ENCODE data around the gene RPH3AL.

RPH3AL gene

DNA sequence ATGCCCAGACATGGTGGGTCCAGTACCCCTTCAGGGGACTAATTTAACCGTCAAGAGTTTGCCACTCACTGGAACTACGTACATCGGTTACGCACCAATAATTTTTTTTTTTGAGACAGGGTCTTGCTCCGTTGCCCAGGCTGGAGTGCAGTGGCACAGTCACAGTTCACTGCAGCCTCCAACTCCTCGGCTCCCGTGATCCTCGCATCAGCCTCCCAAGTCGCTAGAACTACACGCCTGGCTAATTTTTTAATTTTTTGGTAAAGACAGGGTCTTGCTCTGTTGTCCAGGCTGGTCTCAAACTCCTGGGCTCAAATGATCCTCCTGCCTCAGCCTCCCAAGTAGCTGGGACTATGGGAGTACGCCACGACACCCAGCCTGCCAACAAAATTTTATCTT is 15.6 kb downstream of the RPH3AL start:
- TF ChIP-seq, protein P1, sequence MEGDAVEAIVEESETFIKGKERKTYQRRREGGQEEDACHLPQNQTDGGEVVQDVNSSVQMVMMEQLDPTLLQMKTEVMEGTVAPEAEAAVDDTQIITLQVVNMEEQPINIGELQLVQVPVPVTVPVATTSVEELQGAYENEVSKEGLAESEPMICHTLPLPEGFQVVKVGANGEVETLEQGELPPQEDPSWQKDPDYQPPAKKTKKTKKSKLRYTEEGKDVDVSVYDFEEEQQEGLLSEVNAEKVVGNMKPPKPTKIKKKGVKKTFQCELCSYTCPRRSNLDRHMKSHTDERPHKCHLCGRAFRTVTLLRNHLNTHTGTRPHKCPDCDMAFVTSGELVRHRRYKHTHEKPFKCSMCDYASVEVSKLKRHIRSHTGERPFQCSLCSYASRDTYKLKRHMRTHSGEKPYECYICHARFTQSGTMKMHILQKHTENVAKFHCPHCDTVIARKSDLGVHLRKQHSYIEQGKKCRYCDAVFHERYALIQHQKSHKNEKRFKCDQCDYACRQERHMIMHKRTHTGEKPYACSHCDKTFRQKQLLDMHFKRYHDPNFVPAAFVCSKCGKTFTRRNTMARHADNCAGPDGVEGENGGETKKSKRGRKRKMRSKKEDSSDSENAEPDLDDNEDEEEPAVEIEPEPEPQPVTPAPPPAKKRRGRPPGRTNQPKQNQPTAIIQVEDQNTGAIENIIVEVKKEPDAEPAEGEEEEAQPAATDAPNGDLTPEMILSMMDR (conservative IDR thresholded peaks at IDR 0.05) = no peak
- no peak overlapping the region for H3K27ac ChIP-seq

DNA sequence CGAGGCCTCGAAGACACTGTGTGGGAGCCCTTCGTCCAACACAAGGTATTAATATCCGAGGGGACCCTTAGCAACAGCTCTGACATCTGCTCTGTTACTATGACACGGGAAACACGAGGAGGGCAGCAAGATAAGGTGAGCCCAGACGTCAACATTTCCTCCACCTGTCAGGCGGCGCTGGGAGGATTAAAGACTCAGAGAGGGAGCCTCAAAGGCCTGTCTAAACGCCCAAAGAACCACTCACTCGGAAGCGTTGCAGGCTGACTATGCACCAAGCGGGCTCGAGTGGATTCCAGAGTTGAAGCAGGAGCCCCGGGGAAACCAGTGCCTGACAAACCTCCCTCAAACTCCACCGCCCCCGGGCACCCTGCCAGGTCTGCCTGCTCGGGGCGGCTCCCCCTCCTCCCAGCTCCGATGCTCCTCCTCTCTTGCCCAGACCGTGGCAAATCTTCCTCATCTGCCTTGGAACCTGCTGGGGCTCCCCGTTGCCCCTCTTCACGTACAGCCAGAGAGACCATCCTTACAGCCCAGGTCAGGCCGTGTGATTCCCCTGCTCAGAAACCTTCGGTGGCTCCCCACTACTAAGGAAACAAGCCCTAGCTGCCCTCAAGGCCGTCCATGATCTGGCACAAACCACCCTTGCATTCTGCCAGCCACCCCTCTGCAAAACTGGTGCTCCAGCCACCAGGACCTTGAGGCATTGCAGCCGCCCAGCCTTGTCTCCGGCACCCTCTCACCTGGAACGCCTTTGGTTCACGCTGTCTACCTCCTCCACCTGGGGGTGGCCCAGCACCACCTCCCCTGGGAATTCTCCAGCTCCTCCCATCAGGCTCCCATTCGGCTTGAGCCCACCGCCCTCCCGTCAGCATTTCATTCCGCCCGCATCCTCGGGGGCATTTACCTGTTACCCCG is 16.2 kb downstream of the RPH3AL start:
- TF ChIP-seq, protein P1 (conservative IDR thresholded peaks at IDR 0.05) = no peak
- no peak overlapping the region for H3K27ac ChIP-seq

DNA sequence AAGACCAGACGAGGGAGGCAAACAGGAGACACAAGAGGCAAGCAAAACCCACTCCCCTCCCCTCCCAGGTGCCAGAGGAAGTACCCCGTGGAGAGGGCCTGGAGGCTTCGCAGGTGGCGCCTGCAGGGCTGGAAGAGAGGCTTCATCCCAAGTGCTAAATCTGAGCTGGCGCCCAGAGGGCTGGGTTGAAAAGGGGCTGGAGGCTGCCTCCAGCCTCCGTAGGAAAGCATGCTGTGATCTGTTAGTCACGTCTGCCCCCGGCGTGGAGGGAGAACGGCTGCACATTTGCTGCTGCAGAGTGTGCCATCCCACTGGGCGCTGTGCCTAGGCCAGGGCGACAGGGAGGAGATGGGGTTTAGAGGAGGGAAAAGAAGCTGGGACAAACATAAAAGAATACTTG is 16.9 kb downstream of the RPH3AL start:
- TF ChIP-seq, protein P1 (conservative IDR thresholded peaks at IDR 0.05) = no peak
- no peak overlapping the region for H3K27ac ChIP-seq

DNA sequence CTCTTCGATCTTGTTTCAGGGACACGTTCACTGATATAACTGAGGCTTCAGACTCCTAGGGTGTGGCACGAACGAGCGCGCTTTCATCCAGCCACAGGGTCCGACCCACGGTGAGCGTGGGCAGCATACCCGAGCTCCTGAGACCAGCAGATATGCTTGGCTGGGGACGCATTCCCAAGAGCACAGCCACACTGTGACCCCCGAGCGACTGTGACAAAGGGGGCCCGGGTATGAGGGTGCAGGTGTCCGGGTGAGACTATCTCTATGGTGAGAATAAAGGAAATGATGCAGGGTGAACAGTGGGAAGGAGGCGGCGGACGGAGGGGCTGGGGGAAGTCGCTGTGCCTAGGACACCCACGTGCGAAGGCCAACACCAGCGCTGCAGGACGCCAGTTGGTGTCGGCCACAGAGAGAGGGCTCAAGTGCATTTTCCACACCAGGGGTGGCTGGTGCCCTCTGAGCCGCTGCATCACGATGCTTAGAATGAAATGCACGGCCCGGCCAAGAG is 17.6 kb downstream of the RPH3AL start:
- TF ChIP-seq, protein P1 (conservative IDR thresholded peaks at IDR 0.05) = no peak
- H3K27ac ChIP-seq = no peak overlapping the region

GRCh38 chr17:333626-334396 is 18.8 kb downstream of the RPH3AL start:
- H3K27ac ChIP-seq = peak overlapping the region; percentile 28; the same call in 1 of the 2 replicates

DNA sequence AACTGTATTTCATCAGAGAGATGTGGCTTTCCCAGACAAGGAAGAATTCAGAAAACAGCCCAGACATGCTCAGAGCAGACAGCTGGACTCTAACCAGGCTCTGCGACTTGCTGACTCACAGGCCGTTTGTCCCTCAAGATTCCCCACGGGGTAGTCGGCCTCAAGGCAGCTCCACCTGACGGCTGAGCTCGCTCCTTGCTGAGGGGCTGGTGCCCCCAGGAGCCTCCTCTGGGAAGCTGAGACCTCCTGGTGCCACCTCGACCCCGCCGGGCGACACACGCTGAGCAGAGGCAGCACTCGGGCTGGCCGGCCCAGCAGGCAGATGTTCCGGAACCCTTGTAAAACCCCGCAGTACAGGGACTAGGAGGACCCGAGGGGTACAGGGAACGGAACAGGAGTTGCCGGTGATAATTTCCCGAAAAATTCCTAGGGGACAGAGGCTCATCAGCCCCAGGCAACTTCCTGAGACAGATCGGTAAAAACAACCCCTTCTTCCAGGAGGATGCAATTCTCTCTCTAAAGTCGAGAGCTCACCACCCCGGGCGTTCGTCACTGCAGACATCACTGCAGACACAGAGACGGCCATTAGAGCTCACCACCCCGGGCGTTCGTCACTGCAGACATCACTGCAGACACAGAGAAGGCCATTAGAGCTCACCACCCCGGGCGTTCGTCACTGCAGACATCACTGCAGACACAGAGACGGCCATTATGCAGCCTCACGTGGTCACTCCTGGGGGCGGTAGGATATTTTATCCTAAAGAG is 19.9 kb downstream of the RPH3AL start:
- TF ChIP-seq, protein P1 (conservative IDR thresholded peaks at IDR 0.05) = no peak
- H3K27ac ChIP-seq = no peak overlapping the region

More at GRCh38 chr17:333626-334396, 18.8 kb downstream of the RPH3AL start:
- TF ChIP-seq, protein P1 (conservative IDR thresholded peaks at IDR 0.05) = no peak

Measured in VCaP (cell line).